NCI-H187 (cell line): ENCODE data around the gene MYH2.

Experiments used
- DNase-seq, 2 experiments: peaks; one replicate each; lab custom pipeline; 2025; lab: John Stamatoyannopoulos, UW

MYH2 gene

GRCh38 chr17:10516065-10516464 lies 33.4 kb downstream of the MYH2 start:
- DNase-seq: no peak

- no peak for DNase-seq
Observed at GRCh38 chr17:10513299-10514067, 36.0 kb downstream of the MYH2 start.

GRCh38 chr17:10512856-10513255 lies 36.6 kb downstream of the MYH2 start:
- DNase-seq: no peak

- no peak for DNase-seq
Observed at GRCh38 chr17:10499950-10500349, 49.5 kb downstream of the MYH2 start.

- no peak for DNase-seq
Observed at GRCh38 chr17:10492004-10492403, 57.5 kb downstream of the MYH2 start.

- DNase-seq: no peak
Observed at GRCh38 chr17:10482252-10482651, 67.2 kb downstream of the MYH2 start.

GRCh38 chr17:10477701-10478100 lies 71.8 kb downstream of the MYH2 start:
- no peak for DNase-seq

GRCh38 chr17:10474536-10474935 lies 74.9 kb downstream of the MYH2 start:
- no peak for DNase-seq

GRCh38 chr17:10471858-10472257 lies 77.6 kb downstream of the MYH2 start:
- no peak for DNase-seq
